ENCODE data around the gene SMAD1. TPM values are rescaled to one million over a fixed set of nuclear protein-coding genes. Genes with fewer than 3 reads are reported as not detected.

The SMAD1 gene
- total RNA-seq, 2 donors from 2014 or later, result 25.1 to 28.3 TPM

DNA sequence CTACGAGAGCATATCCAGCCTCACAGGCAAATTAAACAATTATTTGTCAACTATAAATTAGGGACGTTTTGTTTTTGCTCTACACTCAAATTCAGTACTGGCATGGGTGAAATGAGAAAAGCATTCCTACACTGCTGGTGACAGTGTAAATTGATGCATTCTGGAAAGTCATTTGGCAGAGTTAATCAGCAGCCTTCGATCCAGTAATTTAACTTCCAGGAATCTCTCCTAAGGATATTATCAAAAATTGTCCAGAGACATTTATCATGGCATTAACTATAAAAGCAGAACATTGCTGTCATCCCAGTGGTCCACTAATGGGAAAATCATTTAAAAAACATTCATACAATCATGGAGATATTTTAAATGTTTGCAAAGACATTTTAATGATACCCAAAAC lies 70.0 kb downstream of the SMAD1 start:
- Histone ChIP-seq H3K4me3 (ENCODE audit: low read length) (no peak overlapping the region), H3K9me3 (ENCODE audit: control insufficient read depth, low read length) (peaks cover 16% of the 10 kb centered on the region), H3K9ac (ENCODE audit: extremely low read depth, low read length, poor library complexity, severe bottlenecking) (no peak overlapping the region), H3K36me3 (ENCODE audit: control insufficient read depth, insufficient read depth, low read length) (peaks cover 46% of the 10 kb centered on the region), H3K4me1 (ENCODE audit: control insufficient read depth, insufficient read depth, low read length) (no peaks in the 10 kb centered on the region), H3K27me3 (ENCODE audit: control insufficient read depth, insufficient read depth, low read length, poor library complexity, severe bottlenecking) (no peaks in the 10 kb centered on the region), H3K27ac (ENCODE audit: low read depth, low read length) (no peak overlapping the region)
- 99 to 100% methylated on average over 1 to 3 of the region's 3 CpGs for WGBS, 2 experiments (ENCODE audit: insufficient coverage in 1 of 2, insufficient read length in 1 of 2)
- peaks cover 57% of the 10 kb centered on the region for H3K36me3 Mint-ChIP-seq (ENCODE audit: low read depth)
- DNase-seq, result no peak
- H3K4me3 Mint-ChIP-seq, result no peak overlapping the region
- H3K9me3 Mint-ChIP-seq, result peaks cover 12% of the 10 kb centered on the region
- TF ChIP-seq, protein P1, sequence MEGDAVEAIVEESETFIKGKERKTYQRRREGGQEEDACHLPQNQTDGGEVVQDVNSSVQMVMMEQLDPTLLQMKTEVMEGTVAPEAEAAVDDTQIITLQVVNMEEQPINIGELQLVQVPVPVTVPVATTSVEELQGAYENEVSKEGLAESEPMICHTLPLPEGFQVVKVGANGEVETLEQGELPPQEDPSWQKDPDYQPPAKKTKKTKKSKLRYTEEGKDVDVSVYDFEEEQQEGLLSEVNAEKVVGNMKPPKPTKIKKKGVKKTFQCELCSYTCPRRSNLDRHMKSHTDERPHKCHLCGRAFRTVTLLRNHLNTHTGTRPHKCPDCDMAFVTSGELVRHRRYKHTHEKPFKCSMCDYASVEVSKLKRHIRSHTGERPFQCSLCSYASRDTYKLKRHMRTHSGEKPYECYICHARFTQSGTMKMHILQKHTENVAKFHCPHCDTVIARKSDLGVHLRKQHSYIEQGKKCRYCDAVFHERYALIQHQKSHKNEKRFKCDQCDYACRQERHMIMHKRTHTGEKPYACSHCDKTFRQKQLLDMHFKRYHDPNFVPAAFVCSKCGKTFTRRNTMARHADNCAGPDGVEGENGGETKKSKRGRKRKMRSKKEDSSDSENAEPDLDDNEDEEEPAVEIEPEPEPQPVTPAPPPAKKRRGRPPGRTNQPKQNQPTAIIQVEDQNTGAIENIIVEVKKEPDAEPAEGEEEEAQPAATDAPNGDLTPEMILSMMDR (conservative IDR thresholded peaks at IDR 0.05), result no peak
- no peaks in the 10 kb centered on the region for H3K27me3 Mint-ChIP-seq (ENCODE audit: insufficient read depth)
- no peaks in the 10 kb centered on the region for H3K4me1 Mint-ChIP-seq
- H3K27ac Mint-ChIP-seq, result no peak overlapping the region

- Mint-ChIP-seq H3K27me3 (ENCODE audit: insufficient read depth) (no peaks in the 10 kb centered on the region), H3K9me3 (peaks cover 12% of the 10 kb centered on the region), H3K4me3 (no peak overlapping the region), H3K27ac (no peak overlapping the region), H3K36me3 (ENCODE audit: low read depth) (peaks cover 61% of the 10 kb centered on the region), H3K4me1 (no peaks in the 10 kb centered on the region)
- H3K4me3 ChIP-seq (ENCODE audit: low read length), result no peak overlapping the region
- H3K9ac ChIP-seq (ENCODE audit: extremely low read depth, low read length, poor library complexity, severe bottlenecking), result no peak overlapping the region
- H3K27ac ChIP-seq (ENCODE audit: low read depth, low read length), result no peak overlapping the region
- H3K27me3 ChIP-seq (ENCODE audit: control insufficient read depth, insufficient read depth, low read length, poor library complexity, severe bottlenecking), result no peaks in the 10 kb centered on the region
- no peaks in the 10 kb centered on the region for H3K4me1 ChIP-seq (ENCODE audit: control insufficient read depth, insufficient read depth, low read length)
- DNase-seq, result no peak
- peaks cover 46% of the 10 kb centered on the region for H3K36me3 ChIP-seq (ENCODE audit: control insufficient read depth, insufficient read depth, low read length)
- H3K9me3 ChIP-seq (ENCODE audit: control insufficient read depth, low read length), result peaks cover 16% of the 10 kb centered on the region
- WGBS, 2 experiments (ENCODE audit: insufficient coverage in 1 of 2, insufficient read length in 1 of 2), result 87 to 96% methylated on average over 2 to 4 of the region's 4 CpGs
- TF ChIP-seq, protein P1 (conservative IDR thresholded peaks at IDR 0.05), result no peak
Measured at GRCh38 chr4:145552181-145552822, 70.6 kb downstream of the SMAD1 start.

DNA sequence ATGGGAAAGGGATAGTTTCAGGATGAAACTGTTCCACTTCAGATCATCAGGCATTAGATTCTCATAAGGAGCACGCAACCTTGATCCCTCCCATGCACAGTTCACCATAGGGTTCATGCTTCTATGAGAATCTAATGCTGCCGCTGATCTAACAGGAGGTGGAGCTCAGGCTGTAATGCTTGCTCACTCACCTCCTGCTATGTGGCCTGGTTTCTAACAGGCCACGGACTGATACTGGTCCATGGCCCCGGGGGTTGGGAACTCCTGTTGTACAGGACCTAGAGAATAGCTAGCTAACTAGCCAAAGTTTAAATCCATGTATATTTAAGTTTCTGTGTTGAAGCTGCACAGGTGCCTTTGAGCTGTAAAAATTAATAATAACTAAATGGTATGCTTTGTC lies 71.7 kb downstream of the SMAD1 start:
- H3K4me3 Mint-ChIP-seq, result no peak overlapping the region
- WGBS, 2 experiments (ENCODE audit: insufficient coverage in 1 of 2, insufficient read length in 1 of 2), result 83 to 95% methylated on average over 1 to 4 of the region's 4 CpGs

More for the DNA sequence above, 71.7 kb downstream of the SMAD1 start:
- Mint-ChIP-seq H3K27ac (no peak overlapping the region), H3K27me3 (ENCODE audit: insufficient read depth) (no peaks in the 10 kb centered on the region), H3K9me3 (peaks cover 12% of the 10 kb centered on the region), H3K4me1 (no peaks in the 10 kb centered on the region), H3K36me3 (ENCODE audit: low read depth) (peaks cover 60% of the 10 kb centered on the region)
- H3K9ac ChIP-seq (ENCODE audit: extremely low read depth, low read length, poor library complexity, severe bottlenecking), result no peak overlapping the region
- H3K9me3 ChIP-seq (ENCODE audit: control insufficient read depth, low read length), result peaks cover 16% of the 10 kb centered on the region
- H3K27me3 ChIP-seq (ENCODE audit: control insufficient read depth, insufficient read depth, low read length, poor library complexity, severe bottlenecking), result no peaks in the 10 kb centered on the region
- no peaks in the 10 kb centered on the region for H3K4me1 ChIP-seq (ENCODE audit: control insufficient read depth, insufficient read depth, low read length)
- TF ChIP-seq, protein P1 (conservative IDR thresholded peaks at IDR 0.05), result no peak
- no peak overlapping the region for H3K27ac ChIP-seq (ENCODE audit: low read depth, low read length)
- H3K4me3 ChIP-seq (ENCODE audit: low read length), result no peak overlapping the region
- no peak for DNase-seq
- peaks cover 40% of the 10 kb centered on the region for H3K36me3 ChIP-seq (ENCODE audit: control insufficient read depth, insufficient read depth, low read length)
